A549 treated with AZD2906 at 1 μM for 4 hours (cell line): ENCODE data around the gene FAM169A. TPM values are rescaled to one million over a fixed set of nuclear protein-coding genes. Genes with fewer than 3 reads are reported as not detected.

Experiments used
- total RNA-seq: library from RNA; stranded (reverse); fragments of 200-300 nt; extraction: Qiagen RNA extraction; gene quantifications from 5 replicates; pipeline ENCODE4 v1.2.3, GENCODE V29; 2022

Gene FAM169A, protein sequence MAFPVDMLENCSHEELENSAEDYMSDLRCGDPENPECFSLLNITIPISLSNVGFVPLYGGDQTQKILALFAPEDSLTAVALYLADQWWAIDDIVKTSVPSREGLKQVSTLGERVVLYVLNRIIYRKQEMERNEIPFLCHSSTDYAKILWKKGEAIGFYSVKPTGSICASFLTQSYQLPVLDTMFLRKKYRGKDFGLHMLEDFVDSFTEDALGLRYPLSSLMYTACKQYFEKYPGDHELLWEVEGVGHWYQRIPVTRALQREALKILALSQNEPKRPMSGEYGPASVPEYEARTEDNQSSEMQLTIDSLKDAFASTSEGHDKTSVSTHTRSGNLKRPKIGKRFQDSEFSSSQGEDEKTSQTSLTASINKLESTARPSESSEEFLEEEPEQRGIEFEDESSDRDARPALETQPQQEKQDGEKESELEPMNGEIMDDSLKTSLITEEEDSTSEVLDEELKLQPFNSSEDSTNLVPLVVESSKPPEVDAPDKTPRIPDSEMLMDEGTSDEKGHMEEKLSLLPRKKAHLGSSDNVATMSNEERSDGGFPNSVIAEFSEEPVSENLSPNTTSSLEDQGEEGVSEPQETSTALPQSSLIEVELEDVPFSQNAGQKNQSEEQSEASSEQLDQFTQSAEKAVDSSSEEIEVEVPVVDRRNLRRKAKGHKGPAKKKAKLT
- 4.1 to 6.9 TPM (median 6.3 TPM) in 5 replicates for total RNA-seq

GRCh38 chr5:74865804-74866595 lies at the start of gene FAM169A:
TSS of gene FAM169A (minus strand) at chr5:74866387. CDS start at chr5:74841676, 24,711 bp downstream.

GRCh38 chr5:74766849-74767578 lies 99.2 kb downstream of the FAM169A start, which contains the start of the genes GFM2 and NSA2:
TSS of gene GFM2 (minus strand) at chr5:74767117. CDS start at chr5:74763742, 3,375 bp downstream.
TSS of gene NSA2 (plus strand) at chr5:74767249. CDS start at chr5:74767361, 112 bp downstream.

Other genes starting within 250 kb of the FAM169A start
- gene ENC1, start 225.7 kb downstream of the FAM169A start, total RNA-seq, result 3.3 to 4.4 TPM (median 3.6 TPM) in 5 replicates
- 99.7 to 111 TPM (median 108 TPM) in 5 replicates for gene HEXB, start 181.2 kb downstream of the FAM169A start, total RNA-seq
- gene GFM2, start 99.3 kb downstream of the FAM169A start, total RNA-seq, result 19.1 to 25.8 TPM (median 20.9 TPM) in 5 replicates
- 113 to 149 TPM (median 119 TPM) in 5 replicates for gene NSA2, start 99.1 kb downstream of the FAM169A start, total RNA-seq
- gene GCNT4, start 186.2 kb upstream of the FAM169A start, total RNA-seq, result 0.22 to 0.31 TPM (median 0.29 TPM) in 5 replicates